GM18870 (cell line): ENCODE results near the gene NDOR1.

Source experiments
- ATAC-seq: cut with Tn5 transposase; IDR thresholded peaks from one replicate; pipeline ENCODE4 v1.9.1; 2021; ENCODE audit warnings: moderate library complexity; ENCODE audit not compliant: unreplicated experiment

NDOR1 gene

GRCh38 chr9:137167747-137168572 is 37.5 kb upstream of the NDOR1 start:
- no peak for ATAC-seq

GRCh38 chr9:137168573-137168903 is 37.0 kb upstream of the NDOR1 start:
- ATAC-seq = no peak

- ATAC-seq = no peak
Measured at GRCh38 chr9:137168904-137169856, 36.3 kb upstream of the NDOR1 start.

- ATAC-seq = no peak
Measured at GRCh38 chr9:137169896-137170358, 35.6 kb upstream of the NDOR1 start, which contains the start of gene LRRC26. TSS of gene LRRC26 (minus strand) at chr9:137170051. CDS start at chr9:137169943, 108 bp downstream.

- ATAC-seq = no peak
Measured at GRCh38 chr9:137170486-137171148, 34.9 kb upstream of the NDOR1 start.

- ATAC-seq = no peak
Measured at GRCh38 chr9:137171149-137171900, 34.2 kb upstream of the NDOR1 start.

- ATAC-seq = no peak
Measured at GRCh38 chr9:137172901-137173795, 32.4 kb upstream of the NDOR1 start.

- ATAC-seq = no peak
Measured at GRCh38 chr9:137173796-137174664, 31.5 kb upstream of the NDOR1 start.

- ATAC-seq = no peak
Measured at GRCh38 chr9:137174722-137175293, 30.7 kb upstream of the NDOR1 start.

GRCh38 chr9:137175345-137175961 is 30.0 kb upstream of the NDOR1 start:
- ATAC-seq = no peak

- no peak for ATAC-seq
Measured at GRCh38 chr9:137176302-137177182, 29.0 kb upstream of the NDOR1 start.

GRCh38 chr9:137178201-137178938 is 27.1 kb upstream of the NDOR1 start:
- no peak for ATAC-seq

GRCh38 chr9:137178939-137179630 is 26.4 kb upstream of the NDOR1 start:
- no peak for ATAC-seq

GRCh38 chr9:137179761-137180160 is 25.7 kb upstream of the NDOR1 start:
- no peak for ATAC-seq

GRCh38 chr9:137180491-137180890 is 25.0 kb upstream of the NDOR1 start:
- ATAC-seq = no peak
